ENCODE data around the gene SLIT3.

DNA sequence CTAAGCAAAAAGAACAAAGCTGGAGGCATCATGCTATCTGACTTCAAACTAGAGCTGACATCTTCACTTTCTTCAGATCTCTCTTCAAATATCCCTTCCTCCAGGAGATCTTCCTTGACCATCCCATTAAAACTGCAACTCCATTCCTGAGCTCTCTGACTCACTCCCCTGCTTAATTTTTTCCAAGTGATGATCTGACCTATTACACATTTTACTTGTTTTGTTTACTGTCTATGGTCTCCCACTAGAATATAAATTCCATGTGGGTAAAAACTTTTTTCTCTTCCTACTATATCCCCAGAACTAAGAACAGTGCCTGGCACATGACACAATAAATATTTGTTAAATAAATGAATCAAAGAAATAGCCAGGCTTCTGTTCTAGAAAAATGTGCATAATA, 87.5 kb downstream of the SLIT3 start:
- no peak for TF ChIP-seq POLR2A (IDR thresholded peaks at IDR 0.05)
- TF ChIP-seq, protein P1, sequence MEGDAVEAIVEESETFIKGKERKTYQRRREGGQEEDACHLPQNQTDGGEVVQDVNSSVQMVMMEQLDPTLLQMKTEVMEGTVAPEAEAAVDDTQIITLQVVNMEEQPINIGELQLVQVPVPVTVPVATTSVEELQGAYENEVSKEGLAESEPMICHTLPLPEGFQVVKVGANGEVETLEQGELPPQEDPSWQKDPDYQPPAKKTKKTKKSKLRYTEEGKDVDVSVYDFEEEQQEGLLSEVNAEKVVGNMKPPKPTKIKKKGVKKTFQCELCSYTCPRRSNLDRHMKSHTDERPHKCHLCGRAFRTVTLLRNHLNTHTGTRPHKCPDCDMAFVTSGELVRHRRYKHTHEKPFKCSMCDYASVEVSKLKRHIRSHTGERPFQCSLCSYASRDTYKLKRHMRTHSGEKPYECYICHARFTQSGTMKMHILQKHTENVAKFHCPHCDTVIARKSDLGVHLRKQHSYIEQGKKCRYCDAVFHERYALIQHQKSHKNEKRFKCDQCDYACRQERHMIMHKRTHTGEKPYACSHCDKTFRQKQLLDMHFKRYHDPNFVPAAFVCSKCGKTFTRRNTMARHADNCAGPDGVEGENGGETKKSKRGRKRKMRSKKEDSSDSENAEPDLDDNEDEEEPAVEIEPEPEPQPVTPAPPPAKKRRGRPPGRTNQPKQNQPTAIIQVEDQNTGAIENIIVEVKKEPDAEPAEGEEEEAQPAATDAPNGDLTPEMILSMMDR (IDR thresholded peaks at IDR 0.05), result no peak
- no peak for TF ChIP-seq POLR2AphosphoS5 (IDR thresholded peaks at IDR 0.05)

All from suprapubic skin (tissue), 4 donors.